Measurements from ENCODE around the gene SYT1.
"Not testable (repeated sequence)": the region's sequence is repeated elsewhere in the genome, so short reads cannot be mapped to it uniquely, and the experiment has no call there.

The SYT1 gene

DNA sequence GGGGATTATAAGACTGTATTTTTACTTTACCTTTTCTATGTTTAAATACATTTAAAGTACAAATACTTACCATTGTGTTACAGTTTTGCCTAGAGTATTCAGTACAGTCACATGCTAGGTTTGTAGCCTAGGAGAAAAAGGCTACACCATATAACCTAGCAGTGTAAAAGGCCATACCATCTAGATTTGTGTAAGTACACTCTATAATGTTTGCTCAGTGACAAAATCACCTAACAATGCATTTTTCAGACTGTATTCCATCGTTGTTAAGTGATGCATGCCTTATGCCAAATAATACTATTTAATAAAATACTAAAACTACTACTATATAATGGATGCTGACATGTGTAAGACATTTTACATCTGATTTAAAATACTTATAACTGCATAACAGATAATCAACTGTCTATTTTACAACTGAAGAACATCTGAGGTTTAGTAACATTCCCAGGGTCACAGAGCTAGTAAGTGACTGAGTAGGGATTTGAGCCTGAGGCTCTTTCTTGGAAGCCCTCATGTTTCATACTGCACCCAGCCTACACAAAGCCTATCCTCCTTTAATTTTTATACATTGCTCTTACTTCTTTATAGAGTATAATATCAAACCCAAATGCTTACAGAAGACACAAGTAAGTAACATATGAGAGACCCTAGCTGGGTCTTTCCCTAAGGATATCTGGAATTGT, 296.8 kb downstream of the SYT1 start:
- no peak for DNase-seq

DNA sequence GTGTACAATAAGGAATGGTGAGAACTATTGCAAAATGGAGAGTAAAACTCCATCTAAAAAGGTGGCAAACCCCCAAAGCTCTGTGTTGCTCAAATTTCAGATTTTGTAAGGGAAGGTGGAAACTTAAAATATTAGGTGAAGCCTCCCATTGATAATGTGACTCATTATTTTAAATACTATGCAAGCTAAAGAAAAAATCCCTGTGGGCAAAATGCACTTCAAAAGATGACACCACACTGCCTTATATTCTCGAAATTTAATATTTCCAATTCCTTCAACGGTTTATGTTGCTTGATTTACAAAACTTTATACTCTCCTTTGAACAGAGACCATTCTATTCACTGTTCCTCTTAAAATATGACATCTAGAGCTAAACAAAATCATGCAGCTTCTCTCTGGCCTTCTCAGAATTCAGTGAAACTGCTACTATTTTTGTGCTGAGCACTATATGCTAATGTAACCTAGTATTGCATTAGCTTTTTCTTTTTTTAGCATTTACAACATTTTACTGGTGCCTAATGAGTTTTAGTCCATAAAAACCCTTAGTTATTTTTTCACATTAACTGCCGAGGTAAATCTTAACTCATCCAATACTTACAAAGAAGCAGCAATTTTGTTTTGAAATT, 297.7 kb downstream of the SYT1 start:
- no peak for DNase-seq

DNA sequence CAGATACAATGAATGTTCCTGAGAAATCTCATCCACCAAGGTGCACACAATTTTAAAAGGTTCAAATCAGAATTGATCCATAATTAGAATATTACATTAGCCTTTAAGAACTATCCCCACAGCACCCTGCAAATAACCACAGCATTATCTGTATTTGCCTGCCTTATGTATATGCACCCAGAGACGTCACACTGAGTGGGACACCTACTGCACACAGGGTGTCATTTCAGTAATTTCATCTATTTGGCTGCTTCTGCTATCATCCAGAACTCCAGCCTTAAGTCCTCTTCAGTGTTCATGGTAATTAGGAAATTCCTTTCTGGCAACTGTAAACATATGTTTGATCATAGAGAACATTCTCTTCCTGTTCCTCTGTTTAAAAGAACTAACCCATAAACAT, 298.4 kb downstream of the SYT1 start:
- no peak for DNase-seq

DNA sequence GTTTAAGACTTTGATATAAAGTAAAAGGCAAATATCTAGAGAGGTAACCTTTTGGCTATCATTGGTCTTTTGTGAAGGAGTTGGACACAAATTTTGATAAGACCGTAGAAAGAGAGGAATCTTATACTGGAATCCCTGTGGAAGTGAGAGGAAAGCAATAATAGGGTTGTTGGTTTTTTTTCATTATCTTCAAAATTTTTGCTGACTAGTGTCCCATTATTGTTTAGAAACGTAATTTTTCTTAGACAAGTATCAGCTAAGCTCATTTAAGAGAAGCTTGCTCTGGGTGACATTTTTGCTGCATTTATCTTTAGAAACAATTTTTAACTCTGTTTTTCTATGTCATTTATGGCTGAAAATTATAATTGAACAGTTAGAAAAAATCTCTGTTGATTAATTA, 300.3 kb downstream of the SYT1 start:
- DNase-seq: no peak

DNA sequence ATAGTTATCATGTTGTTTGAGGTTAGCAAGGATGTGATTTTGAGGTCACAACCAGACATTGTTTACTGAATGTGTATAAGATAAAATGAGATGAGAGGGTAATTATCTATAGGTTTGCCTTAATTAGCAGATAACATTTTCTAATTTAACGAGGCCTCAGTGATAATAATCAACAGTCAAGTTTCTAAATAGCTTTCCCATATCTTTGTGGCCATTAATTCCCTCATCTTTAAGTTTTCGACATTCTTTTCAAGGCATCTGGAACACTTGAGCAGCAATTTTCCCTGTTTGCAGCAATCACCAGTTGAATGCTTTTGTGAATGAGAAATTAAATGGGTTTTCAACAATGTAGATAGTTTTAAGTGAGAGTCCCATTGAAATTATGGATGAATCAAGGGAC, 304.1 kb downstream of the SYT1 start:
- no peak for DNase-seq

DNA sequence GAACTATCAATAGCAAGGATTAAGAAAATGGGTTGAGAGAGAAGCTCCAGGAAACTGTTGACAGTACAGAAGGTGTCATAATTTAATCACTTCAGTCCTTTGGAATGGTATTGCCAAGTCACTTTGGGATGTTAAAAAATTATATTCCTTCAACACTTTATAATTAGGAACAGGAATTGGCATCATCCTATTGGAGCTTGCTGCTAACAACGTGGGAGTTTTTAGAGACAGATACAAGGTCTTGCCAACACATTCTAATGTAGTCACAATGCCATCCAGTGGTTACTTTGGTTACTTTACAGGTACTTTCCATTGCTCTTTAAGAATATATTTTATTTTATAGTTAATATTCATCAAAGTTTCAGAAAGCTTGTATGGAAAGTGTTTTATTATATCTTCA, 310.1 kb downstream of the SYT1 start:
- DNase-seq: no peak

DNA sequence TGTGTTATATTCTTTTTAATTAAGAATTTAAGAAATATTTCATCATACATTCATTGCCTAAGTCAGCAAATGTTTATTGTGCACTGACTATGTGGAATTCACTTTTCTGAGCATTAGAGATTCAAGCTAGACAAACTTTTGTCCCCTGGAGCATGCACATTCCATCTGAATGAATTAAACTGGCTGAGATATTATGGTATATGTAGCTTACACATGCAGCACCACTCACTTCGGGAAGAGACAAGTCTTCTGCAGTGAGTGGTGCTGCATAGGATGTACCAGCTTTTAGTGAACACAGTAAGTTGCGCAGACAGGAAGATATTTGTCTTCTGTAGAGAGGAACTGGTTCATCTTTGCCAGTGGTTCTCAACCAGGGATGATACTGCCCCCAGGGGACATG, 318.4 kb downstream of the SYT1 start:
- no peak for DNase-seq

DNA sequence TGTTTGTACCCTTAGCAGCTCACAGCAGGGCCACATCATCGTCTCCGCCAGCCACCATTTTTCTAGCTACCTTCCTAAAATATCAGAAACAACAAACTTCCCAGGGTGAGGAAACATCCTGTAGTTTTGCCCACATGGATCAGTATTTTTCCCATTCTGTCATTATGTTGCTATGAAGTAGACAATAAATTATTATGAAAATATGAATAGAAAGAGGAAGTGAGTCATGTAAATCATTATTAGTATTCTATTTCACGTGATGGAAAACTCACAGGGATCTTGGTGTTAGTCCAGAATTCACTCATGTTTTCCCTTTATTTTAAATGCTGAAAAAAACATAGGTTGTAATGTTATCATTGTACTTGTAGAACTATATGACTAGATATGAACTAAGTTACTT, 319.4 kb downstream of the SYT1 start:
- no peak for DNase-seq

DNA sequence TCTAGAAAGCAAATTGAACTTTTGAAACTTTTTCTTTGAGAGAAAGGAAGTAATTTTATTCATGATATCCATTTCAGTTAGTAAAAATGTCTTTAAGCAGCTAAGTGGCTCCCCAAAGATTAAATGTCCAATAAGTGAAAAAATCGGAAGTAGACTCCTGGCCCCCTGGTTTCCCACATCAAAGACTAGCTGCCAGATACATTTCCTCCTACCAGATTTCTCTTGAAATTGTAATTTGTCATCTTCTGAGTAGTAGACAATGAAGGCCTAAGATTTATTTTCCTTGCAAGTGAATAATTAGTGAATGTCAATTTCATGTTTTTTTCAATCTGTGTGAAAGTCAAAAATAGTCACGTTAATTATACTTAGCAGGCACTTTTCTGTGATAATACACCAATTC, 321.9 kb downstream of the SYT1 start:
- no peak for DNase-seq

DNA sequence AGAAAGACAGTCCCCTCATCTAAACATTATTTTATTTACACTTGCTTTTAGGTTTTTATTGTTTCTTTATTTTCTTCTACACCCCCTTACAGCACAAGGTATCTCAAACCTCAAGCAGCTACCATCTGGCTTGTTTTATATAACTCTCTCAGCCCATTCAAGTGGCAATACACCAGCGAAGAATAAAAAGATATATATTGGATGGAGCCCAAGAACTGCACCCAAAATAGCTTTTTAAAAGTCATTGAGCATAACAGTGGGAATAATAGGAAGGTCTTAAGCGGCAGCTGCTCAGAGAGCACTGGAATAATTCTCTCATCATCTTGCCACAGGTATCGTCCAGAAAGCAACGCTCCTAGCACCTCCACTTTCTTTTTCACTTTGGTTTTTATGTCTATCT, 322.5 kb downstream of the SYT1 start:
- DNase-seq: no peak

DNA sequence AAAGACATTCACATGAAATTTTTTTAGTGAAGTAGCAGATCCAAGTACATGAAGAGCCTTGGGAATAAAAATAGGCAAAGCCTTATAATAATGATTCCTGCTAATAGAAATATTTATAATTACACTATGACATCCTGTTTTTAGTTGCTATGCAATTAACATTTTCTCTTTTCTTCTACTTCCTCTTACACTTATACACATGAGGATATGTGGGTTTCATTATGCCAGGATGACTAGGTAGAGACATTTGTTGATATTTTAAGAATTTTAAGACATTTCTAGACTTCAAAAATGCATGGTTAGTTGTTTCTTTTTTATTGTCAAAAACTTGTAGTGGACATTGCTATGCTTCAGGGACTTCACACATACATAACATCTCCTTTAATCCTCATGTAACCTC, 326.8 kb downstream of the SYT1 start:
- DNase-seq: no peak

DNA sequence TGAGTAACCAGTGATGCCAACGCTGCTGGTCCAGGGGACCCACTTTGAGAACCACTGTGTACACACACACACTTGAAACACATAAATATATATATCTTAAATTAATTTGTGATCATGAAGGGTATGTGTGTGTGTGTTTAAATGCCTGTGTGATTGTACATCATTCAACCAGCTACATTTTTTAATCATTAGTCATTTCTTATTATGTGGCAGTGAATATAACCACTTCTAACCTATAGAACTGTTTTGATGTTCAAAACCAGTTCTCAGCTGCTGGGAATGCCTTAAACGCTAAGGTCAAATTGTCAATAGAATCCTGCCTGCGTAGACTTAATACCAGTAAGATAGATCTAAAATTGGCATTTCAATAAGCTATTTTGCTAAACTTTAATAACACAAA, 330.0 kb downstream of the SYT1 start:
- no peak for DNase-seq

DNA sequence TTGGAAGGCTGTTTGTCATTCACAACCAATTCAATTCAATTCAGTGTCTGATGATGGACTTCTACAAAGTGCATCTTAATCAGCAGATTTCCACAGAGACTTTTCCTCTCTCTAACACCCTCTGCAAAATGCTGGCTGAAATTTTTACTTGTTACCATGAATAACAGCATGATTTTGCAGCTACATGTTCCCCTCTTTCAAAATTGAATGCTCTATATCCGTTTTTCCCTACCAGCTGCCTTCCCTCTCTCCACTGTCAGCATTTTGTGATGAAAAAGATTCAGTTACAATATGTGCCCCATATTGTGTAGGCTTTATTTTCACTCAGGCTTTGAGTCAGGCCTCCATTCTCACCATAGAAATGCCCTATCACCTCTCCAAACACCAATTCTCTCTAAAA, 334.6 kb downstream of the SYT1 start:
- DNase-seq: no peak

DNA sequence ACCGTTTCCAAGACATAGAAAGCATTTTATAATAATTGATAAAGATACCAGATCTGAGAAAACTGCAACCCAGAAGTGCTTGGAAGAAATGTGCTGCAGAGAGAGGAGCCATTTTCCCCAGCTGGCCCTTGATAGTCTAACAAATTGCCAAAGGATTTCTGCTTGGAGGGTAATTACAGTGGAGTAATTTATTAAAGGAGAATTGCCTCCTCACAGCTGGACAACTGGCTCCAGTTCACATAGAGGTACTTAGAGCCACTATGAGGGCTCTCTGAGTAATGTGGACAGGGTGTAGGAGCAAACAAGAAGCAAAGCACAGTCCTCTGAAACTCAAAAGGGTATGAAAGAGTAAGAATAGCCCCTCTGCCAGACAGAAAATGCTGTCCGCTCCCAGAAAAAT, 335.6 kb downstream of the SYT1 start:
- DNase-seq: no peak

DNA sequence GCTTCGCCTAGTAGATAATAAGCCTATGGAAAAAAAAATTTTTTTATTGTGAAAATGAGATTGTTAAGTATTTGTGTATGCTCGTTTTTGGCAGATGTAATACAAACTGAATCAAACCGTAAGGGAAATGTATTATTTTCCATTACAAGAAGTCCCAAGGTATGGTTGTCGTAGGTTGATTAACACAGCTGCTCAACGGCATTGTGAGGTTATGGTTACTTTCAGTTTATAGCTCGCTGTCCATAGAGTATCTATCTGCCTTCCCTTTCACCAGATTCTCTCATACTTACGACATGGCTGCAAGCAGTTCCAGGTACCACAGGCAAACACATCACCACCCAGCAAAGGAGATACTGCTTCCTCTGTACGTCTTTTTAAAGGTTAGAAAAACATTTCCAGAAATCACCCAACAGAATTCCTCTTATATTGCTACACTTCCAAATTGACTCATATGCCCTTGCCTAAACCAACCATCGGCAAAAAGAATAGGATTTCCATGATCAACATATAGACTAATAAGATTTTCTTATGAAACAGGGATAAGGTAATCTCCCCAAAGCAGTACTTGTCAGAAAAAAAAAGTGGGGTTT, 338.6 kb downstream of the SYT1 start:
- DNase-seq: no peak

DNA sequence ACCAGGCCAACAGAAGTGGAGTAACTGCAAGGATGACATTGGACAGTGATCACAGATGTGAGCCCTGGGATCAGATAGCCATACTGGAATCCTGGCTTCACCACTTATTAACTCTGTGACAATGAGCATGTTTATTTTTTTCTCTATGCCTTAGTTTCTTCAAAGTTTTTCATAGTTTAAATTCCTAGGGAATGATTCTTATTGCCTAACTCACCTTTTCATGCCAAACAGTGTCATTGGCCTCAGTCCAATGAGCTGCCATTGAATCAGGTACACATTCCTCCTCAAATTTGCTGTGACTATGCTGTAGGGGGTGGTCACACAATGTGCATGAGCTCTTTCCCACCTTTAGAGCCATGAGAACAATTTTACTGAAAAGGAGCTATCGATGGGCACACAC, 342.3 kb downstream of the SYT1 start:
- DNase-seq: no peak

DNA sequence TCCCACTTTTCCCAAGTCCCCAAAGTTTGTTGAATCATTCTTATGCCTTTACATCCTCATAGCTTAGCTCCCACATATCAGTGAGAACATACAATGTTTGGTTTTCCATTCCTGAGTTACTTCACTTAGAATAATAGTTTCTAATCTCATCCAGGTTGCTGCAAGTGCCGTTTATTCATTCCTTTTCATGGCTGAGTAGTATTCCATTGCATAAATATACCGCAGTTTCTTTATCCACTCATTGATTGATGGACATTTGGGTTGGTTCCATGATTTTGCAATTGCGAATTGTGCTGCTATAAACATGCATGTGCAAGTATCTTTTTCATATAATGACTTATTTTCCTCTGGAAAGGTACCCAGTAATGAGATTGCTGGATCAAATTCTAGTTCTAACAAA, 345.8 kb downstream of the SYT1 start:
- DNase-seq: not testable (repeated sequence)

DNA sequence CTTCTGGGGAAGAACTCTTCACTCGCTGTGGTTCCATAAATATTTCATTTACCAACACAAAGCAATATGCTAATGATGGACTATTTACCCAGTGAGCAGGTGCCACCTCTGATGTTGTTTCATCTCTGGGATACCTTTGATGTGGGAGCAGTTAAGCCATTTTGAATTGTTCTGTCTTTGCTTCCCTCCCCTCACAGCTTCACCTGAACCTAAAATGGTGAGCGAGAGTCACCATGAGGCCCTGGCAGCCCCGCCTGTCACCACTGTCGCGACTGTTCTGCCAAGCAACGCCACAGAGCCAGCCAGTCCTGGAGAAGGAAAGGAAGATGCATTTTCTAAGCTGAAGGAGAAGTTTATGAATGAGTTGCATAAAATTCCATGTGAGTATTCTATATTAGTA, 352.7 kb downstream of the SYT1 start:
- DNase-seq: no peak

DNA sequence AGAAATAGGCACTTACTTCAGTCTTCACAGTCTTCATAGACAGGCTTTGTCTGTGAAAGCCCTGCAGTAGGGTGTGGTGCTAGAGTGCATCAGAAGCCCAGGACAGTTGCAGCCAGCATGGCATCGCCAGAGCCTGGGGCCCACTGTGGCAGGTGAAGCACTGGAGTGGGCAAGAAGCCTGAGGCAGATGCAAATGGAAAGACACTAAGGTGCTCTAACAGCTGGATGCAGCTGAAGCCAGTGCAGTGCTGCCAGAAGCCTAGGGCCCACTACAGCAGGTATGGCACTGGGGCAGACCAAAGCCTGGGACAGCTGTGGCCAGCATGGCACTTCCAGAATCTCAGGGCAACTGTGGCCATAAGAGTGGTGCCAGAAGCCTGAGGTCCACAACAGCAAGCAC, 358.6 kb downstream of the SYT1 start:
- DNase-seq: no peak

DNA sequence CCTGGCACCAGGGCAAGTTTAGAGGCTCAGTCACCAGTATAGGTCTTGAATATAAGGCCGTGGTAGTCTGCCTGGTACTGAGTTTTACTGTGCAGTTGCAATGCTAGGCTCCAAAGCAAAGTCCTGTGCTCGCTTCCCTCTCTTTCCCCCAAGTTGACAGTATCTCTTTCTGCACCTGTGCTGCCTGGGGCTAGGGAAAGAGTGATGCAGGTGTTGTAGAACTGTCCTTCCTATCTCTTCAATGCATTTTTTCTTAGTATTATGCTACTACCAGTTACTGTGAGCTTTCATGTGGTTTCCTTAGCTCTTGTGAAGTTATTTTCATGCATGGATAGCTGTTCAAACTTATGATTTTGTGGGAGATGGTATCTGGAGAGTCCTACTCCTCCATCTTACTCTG, 359.2 kb downstream of the SYT1 start:
- no peak for DNase-seq

DNA sequence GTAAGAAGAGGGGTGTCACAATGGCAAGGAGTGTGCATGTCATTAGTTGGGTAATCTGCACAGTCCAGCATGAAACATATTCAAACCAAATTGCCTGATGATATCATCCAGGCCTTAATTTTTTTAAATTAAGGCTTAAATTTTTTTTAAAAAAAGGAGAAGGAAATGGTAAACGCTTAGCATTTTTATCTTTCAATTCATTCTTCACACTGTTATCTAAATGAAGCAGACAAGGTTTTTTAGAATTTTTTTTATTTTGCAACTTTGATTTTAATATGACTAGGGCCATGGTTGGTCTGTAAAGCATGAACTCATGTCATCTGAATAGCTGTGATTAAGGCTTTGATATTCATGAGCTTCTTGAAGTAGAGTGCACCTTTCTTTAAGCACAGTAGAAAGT, 362.5 kb downstream of the SYT1 start:
- DNase-seq: no peak

DNA sequence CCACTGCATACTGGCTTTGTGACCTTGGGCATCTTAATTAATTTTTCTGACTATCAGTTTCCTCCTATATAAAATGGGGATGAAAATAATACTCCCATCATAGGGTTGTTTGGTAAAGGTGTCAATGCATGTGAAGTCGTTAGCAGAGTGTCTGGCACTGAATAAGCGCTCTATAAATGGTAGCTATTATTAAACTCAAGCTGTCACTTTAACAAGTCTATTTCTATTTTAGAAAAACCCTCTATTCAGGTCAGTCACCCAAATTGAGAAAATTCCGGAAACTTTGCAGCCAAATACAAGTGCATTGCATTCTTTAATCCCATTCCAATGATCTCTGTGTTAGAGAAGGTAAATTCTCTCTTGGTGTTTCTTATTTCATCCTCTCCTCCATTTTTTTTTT, 363.1 kb downstream of the SYT1 start:
- no peak for DNase-seq

DNA sequence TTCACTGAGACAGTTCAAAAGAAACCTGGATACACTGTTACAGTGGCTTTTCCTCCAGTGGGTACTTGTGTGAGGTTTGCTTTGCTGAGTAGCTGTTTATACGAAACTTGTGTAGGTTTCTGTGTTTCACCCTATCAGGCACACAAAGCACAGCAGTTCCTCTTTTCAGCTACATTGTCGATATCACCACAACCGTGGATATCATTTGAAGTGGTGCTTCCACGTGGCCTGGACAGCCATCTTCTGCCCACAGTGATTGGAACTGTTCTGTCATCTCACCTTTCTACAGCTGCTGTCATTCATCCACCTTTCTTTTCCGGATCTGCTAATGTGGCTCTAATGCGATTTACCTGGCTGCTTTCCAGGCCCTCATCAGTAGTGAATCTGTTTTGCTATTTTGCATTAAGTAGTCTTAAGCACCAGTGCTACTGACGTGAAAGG, 368.8 kb downstream of the SYT1 start:
- DNase-seq: no peak

DNA sequence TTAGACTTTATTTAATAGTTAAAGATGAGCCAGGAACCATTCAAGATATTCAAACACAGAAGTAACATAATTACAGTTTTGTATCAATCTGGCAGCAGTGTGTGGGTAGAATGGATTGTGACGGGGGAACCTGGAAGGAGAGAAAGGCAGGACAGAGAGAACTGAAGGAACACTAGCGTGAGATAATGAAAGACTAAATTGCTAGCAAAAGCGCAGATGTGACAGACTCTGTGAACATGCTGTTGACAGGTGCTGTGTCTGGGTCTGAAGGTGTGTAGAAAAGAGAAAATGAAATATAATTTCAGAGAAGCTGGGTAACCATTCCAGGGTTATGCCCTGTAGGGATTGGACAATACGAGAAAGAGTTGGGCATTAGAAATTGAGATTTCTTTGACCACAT, 372.3 kb downstream of the SYT1 start:
- DNase-seq: no peak

DNA sequence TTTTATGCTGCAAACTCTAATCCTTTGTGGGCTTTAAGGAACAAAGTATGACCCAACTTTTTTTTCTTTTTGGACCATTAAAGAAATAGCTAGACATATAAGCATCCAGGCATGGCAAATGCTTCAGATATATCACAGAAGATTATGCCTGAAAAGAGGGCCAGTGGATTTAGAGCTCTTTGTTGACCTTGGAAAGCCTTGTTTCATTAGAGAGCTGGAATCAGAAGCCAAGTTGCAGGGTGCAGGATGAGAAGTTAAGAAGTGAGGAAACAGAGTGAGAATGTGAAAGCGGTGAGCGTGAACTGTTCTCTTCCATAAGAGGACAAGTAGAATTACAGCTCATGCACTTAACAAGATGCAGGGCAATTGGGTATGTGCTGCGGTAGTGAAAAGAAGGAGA, 373.7 kb downstream of the SYT1 start:
- no peak for DNase-seq

All from stimulated activated naive CD4-positive, alpha-beta T cell treated with Interleukin-2 at 50 U/mL for 16 hours (primary cell).